Measurements from ENCODE around the gene RNF157.
"Not testable (repeated sequence)": the region's sequence is repeated elsewhere in the genome, so short reads cannot be mapped to it uniquely, and the experiment has no call there.

The RNF157 gene

DNA sequence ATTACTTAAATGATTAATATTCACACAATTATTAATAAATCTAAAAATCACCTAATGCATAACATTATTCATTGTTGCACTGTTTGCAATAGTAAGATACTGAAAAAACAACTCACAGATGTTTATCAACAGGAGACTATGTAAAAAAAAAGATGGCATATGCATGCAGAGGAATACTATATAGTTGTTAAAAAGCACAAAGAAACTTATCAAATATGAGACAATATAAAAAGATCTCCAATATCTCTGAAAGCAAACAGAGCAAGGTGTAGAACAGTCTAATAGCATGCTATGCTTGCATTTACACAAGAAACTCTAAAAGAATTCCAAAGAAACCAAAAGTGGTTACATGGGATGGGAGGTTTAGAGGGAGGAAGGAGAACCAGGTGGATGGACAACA, 3.7 kb downstream of the RNF157 start:
- TF ChIP-seq, protein P1, sequence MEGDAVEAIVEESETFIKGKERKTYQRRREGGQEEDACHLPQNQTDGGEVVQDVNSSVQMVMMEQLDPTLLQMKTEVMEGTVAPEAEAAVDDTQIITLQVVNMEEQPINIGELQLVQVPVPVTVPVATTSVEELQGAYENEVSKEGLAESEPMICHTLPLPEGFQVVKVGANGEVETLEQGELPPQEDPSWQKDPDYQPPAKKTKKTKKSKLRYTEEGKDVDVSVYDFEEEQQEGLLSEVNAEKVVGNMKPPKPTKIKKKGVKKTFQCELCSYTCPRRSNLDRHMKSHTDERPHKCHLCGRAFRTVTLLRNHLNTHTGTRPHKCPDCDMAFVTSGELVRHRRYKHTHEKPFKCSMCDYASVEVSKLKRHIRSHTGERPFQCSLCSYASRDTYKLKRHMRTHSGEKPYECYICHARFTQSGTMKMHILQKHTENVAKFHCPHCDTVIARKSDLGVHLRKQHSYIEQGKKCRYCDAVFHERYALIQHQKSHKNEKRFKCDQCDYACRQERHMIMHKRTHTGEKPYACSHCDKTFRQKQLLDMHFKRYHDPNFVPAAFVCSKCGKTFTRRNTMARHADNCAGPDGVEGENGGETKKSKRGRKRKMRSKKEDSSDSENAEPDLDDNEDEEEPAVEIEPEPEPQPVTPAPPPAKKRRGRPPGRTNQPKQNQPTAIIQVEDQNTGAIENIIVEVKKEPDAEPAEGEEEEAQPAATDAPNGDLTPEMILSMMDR (IDR thresholded peaks at IDR 0.05; ENCODE audit: low read depth, low read length, missing control alignments) = no peak
- DNase-seq (ENCODE audit: low read depth) = no peak

DNA sequence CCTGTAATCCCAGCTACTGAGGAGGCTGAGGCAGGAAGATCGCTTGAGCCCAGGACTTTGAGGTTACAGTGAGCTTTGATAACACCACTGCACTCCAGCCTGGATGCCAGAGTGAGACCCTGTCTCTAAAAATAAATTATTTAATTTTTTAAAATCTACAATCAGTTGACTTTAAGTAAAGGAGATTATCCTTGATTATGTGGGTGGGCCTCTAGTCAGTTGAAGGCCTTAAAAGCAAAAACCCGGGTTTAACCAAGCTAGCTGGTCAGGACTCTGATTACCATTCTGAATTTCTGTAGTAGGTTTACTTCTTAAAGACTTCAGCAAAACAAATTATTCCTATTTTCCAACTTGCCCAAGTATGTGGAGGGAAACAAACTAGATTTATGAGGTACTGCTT, 4.4 kb downstream of the RNF157 start:
- no peak overlapping the region for H3K4me3 ChIP-seq (ENCODE audit: low read depth, low read length)
- TF ChIP-seq, protein P1 (IDR thresholded peaks at IDR 0.05; ENCODE audit: low read depth, low read length, missing control alignments) = no peak
- DNase-seq (ENCODE audit: low read depth) = no peak

More for the DNA sequence above, 3.7 kb downstream of the RNF157 start:
- H3K4me3 ChIP-seq (ENCODE audit: low read depth, low read length) = no peak overlapping the region

DNA sequence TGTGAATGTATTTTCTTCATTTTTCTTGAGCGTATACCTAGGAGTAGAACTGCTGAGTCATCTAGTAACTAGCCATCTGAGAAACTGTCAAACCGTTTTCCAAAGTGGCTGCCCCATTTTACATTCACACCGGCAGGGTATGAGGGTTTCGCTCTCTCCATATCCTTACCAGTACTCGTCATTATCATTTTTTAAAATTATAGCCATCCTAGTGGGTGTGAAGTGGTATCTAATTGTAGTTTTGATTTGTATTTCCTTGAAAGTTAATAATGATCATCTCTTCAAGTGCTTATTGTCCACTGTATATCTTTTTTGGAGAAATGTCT, 6.0 kb downstream of the RNF157 start:
- peak; percentile 39 for DNase-seq (ENCODE audit: low read depth)
- H3K4me3 ChIP-seq (ENCODE audit: low read depth, low read length) = no peak overlapping the region
- TF ChIP-seq, protein P1 (IDR thresholded peaks at IDR 0.05; ENCODE audit: low read depth, low read length, missing control alignments) = no peak

DNA sequence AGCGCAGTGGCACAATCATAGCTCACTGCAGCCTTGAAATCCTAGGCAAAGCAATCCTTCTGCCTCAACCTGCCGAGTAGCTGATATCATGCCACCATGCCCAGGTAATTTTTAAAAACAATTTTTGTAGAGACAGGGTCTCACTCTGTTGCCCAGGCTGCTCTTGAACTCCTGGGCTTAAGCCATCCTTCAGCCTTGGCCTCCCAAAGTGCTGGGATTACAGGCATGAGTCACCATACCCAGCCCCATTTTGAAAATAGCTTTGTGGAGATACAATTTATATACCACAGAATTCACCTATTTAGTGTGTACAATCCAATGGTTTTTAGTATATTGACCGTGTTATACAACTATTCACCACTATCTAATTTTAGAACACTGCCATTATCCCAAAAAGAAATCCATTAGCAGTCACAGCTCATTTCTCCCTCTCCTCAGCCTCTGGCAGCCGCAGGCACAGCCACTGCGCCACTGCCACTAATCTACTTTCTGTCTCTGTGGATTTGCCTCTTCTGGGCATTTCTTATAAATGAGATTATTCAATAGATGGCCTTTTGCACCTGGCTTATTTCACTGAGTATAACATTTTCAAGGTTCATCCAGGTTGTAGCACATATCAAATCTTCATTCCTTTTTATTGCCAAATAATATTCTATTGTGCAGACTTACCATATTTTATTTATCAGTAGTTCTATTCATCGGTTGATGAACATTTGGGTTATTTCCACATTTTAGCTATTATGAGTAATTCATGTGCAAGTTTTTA, 6.5 kb downstream of the RNF157 start:
- no peak for DNase-seq (ENCODE audit: low read depth)
- H3K4me3 ChIP-seq (ENCODE audit: low read depth, low read length) = no peak overlapping the region
- TF ChIP-seq, protein P1 (IDR thresholded peaks at IDR 0.05; ENCODE audit: low read depth, low read length, missing control alignments) = no peak

DNA sequence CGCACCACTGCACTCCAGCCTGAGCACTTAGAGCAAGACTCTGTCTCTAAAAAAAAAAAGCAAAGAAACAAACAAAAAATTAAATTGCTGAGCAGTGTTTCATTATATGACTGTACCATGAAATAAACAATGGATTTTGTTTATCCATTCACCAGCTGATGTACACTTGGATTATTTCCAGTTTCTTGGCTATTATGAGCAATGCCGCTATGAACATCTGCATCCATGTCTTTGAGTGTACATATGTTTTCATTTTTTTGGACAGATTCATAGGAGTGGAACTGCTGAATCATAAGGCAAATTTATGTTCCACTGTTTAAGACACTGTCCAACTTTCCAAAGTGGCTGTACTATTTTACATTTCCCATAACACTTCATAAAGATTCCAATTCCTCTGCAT, 8.0 kb downstream of the RNF157 start:
- TF ChIP-seq, protein P1 (IDR thresholded peaks at IDR 0.05; ENCODE audit: low read depth, low read length, missing control alignments) = no peak
- no peak for DNase-seq (ENCODE audit: low read depth)
- H3K4me3 ChIP-seq (ENCODE audit: low read depth, low read length) = no peak overlapping the region

DNA sequence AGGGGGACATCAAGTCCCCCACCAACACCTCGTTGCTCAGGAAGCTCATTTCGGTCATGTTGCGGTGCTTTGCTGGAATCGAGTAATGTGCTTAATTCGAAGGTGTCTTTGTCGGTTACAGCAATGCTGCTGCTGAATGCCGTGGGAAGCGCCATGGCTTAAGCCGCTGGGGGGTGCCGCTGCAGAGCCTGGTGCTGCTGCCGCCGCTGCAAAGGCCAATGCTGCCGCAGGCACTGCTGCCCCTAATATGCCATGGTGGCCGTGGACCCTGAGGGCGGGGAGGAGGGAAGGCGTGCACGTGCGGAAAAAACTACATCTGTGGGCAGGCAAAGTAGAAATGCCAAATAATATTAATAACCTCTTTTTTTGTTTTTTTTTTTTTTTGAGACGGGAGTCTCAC, 13.5 kb downstream of the RNF157 start:
- not testable (repeated sequence) for DNase-seq (ENCODE audit: low read depth); H3K4me3 ChIP-seq (ENCODE audit: low read depth, low read length)

DNA sequence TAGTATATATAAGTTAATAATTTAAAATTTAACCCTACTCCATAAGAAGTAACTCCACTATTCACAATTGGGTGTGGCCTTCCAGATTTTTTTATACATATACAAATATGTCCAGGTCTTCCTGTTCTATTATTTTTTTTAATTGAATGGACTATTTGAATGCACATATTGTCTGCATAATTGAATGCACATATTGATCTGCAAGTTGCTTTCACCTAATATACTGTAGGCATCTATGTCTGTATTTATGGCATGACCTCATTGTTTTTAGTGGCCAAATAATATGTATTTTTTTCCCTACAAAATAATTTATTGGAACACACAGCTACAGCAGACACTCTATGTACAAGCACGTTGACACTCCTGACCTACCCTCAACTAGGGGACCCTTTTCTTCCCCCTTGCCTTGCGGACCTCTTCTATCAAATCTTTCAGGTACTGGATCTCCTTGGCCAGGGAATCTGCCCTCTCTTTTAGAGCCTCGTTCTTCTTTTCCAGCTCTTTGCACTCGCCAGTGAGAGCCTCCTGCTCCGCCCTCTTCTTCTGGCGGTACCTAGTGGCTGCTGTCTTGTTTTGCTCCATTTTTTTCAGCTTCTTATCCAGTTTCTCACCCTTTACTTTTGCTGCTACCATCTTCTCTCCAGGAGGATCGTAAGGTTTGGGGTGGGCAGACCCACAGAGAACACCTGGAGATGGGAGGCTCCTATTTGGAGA, 14.8 kb downstream of the RNF157 start:
- H3K4me3 ChIP-seq (ENCODE audit: low read depth, low read length); DNase-seq (ENCODE audit: low read depth): not testable (repeated sequence)

DNA sequence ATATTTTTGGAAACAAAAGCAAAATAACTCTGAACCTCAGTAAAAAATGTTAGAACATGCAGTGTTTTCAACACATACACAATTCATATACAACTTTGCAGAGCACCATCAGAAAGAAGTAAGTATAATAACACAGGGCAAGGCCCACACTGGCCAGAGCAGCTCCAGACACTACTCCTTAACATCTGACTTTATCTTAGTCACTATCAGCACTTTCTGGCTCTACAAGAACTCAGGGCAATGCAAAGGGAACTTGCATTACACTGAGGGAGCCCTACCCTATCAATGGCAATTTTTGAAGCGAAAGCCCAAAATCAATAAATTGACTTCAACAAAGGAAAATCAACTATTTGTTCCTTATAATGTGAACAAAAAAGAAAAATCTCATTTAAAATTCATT, 16.5 kb downstream of the RNF157 start:
- DNase-seq (ENCODE audit: low read depth) = no peak
- no peak overlapping the region for H3K4me3 ChIP-seq (ENCODE audit: low read depth, low read length)
- TF ChIP-seq, protein P1 (IDR thresholded peaks at IDR 0.05; ENCODE audit: low read depth, low read length, missing control alignments) = no peak

Data from GM12864 (cell line).